ENCODE data around the gene OXA1L.
A peak's percentile ranks its signal among the peaks of the same experiment; 100 is the strongest.
"Not testable (repeated sequence)": the region's sequence is repeated elsewhere in the genome, so short reads cannot be mapped to it uniquely, and the experiment has no call there.

The OXA1L gene

GRCh38 chr14:22797017-22797917, 30.8 kb downstream of the OXA1L start:
- no peak for DNase-seq (ENCODE audit: insufficient read length, low spot score)
- FAIRE-seq = peak; percentile 57

GRCh38 chr14:22798528-22798927, 32.0 kb downstream of the OXA1L start:
- DNase-seq (ENCODE audit: insufficient read length, low spot score) (no peak), FAIRE-seq (peak; percentile 67)

GRCh38 chr14:22800346-22800745, 33.9 kb downstream of the OXA1L start:
- DNase-seq (ENCODE audit: insufficient read length, low spot score) = no peak
- FAIRE-seq = no peak

- DNase-seq (ENCODE audit: insufficient read length, low spot score) (no peak), FAIRE-seq (no peak)
These were observed 35.2 kb downstream of the OXA1L start for GRCh38 chr14:22801716-22802115.

GRCh38 chr14:22802860-22803686, 36.6 kb downstream of the OXA1L start:
- no peak for DNase-seq (ENCODE audit: insufficient read length, low spot score)
- FAIRE-seq = peak; percentile 23

- peak; percentile 95 for FAIRE-seq
These were observed 37.1 kb downstream of the OXA1L start for GRCh38 chr14:22803687-22803974.

GRCh38 chr14:22805235-22805634, 38.7 kb downstream of the OXA1L start:
- FAIRE-seq = peak; percentile 58
- not testable (repeated sequence) for DNase-seq (ENCODE audit: insufficient read length, low spot score)

More at GRCh38 chr14:22803687-22803974, 37.1 kb downstream of the OXA1L start:
- DNase-seq (ENCODE audit: insufficient read length, low spot score) = no peak

- no peak for DNase-seq (ENCODE audit: insufficient read length, low spot score)
- no peak for FAIRE-seq
These were observed 41.1 kb downstream of the OXA1L start for GRCh38 chr14:22807432-22808087.

- no peak for FAIRE-seq
These were observed 42.1 kb downstream of the OXA1L start for GRCh38 chr14:22808388-22809209.

GRCh38 chr14:22811722-22812121, 45.2 kb downstream of the OXA1L start:
- FAIRE-seq (peak; percentile 40), DNase-seq (ENCODE audit: insufficient read length, low spot score) (no peak)

More at GRCh38 chr14:22808388-22809209, 42.1 kb downstream of the OXA1L start:
- DNase-seq (ENCODE audit: insufficient read length, low spot score) = no peak

- DNase-seq (ENCODE audit: insufficient read length, low spot score) (no peak), FAIRE-seq (no peak)
These were observed 46.3 kb downstream of the OXA1L start for GRCh38 chr14:22812744-22813143.

- DNase-seq (ENCODE audit: insufficient read length, low spot score) = no peak
- no peak for FAIRE-seq
These were observed 46.7 kb downstream of the OXA1L start for GRCh38 chr14:22813145-22813544.

- no peak for FAIRE-seq
- no peak for DNase-seq (ENCODE audit: insufficient read length, low spot score)
These were observed 47.9 kb downstream of the OXA1L start for GRCh38 chr14:22814373-22814772.

GRCh38 chr14:22814941-22815713, 48.6 kb downstream of the OXA1L start, which contains the start of gene SLC7A7:
TSS of gene SLC7A7 (minus strand) at chr14:22815435. CDS start at chr14:22813398, 2,037 bp downstream.
- DNase-seq (ENCODE audit: insufficient read length, low spot score) = no peak
- FAIRE-seq = no peak

GRCh38 chr14:22819151-22819988, 52.9 kb downstream of the OXA1L start:
- DNase-seq (ENCODE audit: insufficient read length, low spot score) = no peak
- peak; percentile 79 for FAIRE-seq

- no peak for DNase-seq (ENCODE audit: insufficient read length, low spot score)
- no peak for FAIRE-seq
These were observed 54.2 kb downstream of the OXA1L start for GRCh38 chr14:22820731-22821130.

- FAIRE-seq (no peak), DNase-seq (ENCODE audit: insufficient read length, low spot score) (no peak)
These were observed 54.9 kb downstream of the OXA1L start for GRCh38 chr14:22821193-22822015.
